HG03025 (cell line): Measurements from ENCODE around the gene OSMR.

Source experiments
- ATAC-seq: cut with Tn5 transposase; IDR thresholded peaks from one replicate; pipeline ENCODE4 v1.9.1; 2021; ENCODE audit warnings: mild to moderate bottlenecking, moderate library complexity; ENCODE audit not compliant: unreplicated experiment, low FRiP score

OSMR gene

DNA sequence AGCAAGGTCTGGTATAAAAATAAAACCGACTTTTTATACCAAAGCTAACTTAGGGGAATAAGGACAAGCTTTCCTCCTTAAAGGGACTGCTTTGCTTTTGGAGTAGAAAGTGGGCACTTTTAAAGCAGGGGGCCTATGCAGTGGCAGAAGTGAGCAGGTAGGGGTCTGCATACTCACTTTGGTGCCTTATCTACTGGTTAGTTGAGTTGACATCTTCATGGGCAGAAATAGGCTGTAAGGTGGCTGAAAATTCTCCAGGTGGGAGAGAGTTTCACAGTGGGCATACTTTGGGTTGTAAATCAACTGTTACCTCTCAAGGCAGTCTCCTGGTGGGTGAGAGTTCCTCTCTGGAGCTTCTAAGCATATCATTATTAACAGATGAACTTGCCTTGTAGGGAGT, 24.8 kb downstream of the OSMR start:
- ATAC-seq = no peak

DNA sequence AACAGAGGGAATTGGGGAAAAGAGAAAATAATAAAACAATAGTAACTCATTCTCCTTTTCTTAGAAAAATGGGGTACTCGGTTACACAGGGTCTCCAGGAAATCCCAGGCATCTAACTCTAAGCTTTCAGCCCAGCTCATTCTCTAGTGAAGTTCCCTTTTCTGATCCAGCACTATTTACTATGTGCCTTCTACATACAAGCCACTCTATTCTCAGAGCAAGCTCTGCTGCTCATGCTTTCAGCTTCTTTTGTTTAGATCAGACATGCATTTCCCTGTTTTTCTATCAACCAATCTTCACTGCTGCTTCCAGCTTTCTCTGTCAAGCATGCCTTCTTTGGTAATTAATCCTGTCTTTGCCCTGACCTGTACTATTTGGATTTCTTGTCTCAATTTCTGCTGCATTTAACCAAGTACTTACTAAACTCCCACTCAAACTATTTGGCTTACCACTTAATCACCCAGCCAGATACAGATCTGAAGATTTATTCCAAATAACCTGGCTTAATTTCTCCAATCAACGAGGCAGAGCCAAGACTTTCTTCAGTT, 25.3 kb downstream of the OSMR start:
- ATAC-seq = no peak

DNA sequence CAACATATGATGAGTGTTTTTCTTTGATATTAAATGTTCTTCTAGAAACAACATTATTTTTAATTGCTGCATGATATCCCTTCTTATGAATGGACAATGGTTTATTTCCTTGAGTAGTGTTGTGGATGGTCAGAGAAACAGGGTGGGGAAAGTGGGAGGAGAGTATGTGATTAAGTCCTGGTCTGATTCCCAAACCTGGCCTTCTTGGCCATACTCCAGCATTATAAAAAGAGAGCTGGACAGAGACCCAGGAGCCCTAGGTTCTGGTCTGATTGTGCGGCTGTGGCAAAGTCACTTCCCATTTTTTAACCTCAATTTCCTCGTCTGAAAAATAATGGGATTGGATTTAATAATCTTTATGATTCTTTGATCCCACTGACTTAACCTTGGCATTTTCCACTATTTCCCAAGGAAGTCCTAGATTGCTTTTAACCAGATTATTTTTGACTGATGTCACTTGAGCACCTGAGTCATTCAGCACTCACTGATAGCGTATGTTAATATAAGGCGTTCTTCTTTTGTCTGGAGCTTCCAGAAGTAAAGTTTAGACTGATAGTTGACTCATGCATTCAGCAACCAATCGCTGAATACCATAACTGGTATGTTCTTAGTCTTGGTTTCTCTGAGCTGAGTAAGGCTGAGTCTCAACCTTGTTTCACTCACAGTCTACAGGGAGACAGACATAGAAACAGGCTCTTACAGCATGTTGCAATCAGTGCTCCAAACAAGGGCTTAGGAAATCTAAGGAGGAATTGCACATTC, 26.2 kb downstream of the OSMR start:
- no peak for ATAC-seq

DNA sequence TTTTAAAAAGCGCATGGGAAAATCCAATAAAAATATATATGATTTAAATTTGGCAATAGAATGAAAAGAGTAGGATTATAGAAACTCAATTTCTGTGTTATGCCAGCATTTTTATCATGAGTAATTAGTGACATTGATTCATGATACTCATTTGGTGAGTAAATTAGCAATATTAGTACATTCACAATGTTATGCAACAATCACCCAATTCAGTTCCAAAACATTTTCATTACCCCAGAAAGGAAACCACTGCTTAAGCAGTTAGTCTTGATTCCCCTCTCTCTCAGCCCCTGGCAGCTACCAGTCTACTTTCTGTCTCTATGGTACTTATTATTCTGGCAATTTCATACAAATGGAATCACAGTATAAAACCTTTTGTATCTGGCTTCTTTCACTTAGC, 27.0 kb downstream of the OSMR start:
- no peak for ATAC-seq

DNA sequence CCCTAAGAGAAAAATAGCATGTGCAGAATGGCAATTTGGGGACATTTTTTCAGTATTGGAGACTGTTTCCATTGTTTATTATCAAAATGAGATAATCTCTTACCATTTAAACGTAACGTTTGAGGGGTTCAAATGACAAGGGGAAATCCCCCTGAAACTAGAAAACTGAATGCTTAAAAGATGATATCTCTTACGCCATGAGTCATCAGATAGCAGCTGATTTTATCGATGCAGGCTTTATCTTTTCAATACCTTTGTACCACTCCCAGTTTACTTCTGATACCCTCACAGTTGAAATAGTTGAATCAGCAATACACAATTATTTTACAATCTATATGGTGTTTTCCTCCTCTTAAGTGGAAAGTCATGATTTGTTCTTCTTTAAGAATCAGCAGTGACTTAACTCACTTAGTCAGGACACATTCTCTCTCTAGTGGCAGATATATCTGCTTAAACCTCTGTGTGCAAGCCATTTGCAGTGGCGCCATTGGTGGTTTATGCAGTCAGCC, 29.2 kb downstream of the OSMR start:
- ATAC-seq = no peak

DNA sequence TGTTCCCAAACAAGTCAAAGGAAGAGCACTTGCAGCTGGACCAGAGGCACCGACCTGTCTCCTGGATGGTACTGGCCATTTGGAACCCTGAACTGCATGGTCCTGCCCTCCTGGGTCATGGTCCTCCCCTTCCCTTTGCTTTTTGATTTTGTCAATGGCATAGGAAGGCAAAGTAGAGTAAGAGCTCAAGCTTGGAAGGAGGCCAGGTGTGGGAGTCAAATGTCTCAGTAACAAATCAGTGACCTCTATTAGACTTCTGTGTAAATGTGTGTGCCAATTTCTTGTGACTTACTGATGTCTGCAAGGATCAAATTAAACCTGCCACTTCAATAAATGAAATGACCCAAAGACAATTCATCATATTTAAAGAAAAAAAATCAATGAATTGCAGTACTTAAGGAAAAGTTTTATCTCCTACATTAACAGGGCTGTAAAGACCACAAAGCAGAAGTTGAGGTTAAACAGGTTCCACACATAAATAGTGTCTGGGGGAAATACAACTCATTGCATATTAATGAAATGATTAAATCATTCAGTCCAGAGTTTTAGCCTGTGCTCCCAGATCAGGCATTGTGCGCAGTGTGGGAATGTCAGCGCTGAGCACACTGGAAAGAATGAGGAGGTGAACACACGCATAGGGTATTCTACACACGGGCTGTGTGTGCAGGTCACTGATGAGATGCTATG, 32.7 kb downstream of the OSMR start:
- no peak for ATAC-seq

DNA sequence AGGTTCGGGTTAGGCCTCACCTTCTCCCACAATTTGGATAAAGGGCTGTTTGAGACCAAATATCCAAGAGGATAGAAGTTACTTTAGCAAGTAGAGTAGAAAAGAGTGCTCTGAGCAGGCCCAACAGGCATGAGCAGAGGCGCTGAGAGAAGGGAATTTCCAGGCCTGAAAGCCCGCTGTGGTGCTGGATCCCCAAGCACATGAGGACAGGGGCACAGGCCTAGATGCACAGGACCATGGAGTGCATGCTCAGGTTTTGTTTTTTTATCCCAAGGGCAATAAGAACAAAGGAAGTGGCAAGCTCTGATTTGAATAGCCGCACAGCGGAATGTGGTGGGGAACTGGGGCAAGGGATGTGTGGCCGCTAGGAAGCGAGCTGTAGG, 33.3 kb downstream of the OSMR start:
- ATAC-seq = no peak

DNA sequence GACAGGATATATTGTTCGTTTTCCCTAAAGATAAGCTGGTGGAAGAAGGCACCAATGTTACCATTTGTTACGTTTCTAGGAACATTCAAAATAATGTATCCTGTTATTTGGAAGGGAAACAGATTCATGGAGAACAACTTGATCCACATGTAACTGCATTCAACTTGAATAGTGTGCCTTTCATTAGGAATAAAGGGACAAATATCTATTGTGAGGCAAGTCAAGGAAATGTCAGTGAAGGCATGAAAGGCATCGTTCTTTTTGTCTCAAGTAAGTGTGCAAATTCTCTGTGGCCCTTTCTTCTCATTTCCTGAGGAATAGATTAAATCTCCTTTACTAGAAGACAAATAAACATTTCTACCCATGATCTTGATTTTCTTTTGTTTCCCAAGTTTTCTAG, 38.0 kb downstream of the OSMR start:
- no peak for ATAC-seq

DNA sequence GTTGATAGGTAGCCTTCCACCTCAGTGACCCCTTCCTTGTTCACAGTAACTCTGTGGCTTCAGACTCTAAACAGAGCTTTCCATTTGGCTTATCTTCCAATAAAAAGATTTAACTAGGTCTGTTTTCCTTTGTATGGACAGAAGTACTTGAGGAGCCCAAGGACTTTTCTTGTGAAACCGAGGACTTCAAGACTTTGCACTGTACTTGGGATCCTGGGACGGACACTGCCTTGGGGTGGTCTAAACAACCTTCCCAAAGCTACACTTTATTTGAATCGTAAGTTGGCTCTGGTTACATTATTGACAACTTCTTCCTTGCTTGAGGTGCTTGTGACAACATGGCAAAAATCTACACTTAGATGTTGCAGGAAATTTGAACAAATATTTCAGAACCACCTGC, 39.4 kb downstream of the OSMR start:
- no peak for ATAC-seq

DNA sequence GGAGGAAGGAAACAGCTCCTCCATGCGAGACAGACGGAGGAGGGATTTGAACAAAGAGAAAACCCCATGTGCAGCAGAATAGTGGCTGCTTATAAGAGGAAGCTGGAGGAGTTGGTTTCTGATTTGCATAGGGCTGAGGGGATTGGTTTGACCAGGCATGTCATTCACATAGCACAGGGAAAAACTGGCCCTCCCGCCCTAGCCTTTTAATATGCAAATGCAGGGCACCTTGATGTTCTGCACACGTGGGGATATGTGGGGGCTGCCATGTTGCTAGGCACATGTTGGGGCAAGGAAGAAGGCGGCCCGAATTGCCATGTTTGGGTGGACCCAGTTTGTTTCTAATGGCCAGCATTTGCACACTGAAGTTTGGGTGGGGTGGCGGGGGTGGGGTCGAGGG, 42.2 kb downstream of the OSMR start:
- ATAC-seq = no peak

DNA sequence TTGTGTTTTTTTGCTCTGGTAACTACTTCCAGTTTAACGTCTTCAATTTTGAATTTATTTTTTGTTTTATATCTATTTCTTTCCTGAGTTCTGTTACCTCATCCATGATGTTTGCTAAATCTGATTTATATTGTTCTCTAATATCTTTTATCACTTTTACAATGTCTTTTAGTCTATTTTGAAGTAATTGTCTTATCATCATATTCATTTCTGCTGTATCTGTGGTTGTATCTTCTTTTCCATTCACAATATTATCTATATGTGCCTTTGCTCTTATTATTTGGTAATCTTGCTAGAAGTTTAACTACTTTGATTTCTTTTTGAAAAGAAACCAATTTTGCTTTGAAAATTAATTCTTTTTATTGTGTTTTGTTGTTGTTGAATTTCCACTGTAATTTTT, 43.6 kb downstream of the OSMR start:
- no peak for ATAC-seq

DNA sequence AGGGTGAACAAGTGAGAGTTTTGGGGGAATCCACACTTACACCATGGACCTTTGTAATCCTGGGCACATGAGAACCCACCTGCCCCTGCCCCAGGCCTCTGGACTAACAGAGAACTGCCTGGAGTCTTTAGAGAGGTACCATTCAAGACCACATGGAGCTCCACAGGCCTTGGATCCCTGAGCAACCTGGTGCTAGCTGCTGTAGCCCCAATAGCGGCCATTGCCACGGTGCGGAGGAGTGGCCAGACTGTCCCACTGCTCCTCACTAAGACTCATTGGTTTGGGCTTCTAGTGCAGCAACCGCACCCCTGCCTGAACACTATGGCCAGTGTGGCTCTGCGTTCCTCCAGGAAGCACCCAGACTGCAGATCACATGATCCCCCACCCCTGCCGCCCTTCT, 45.8 kb downstream of the OSMR start:
- no peak for ATAC-seq

DNA sequence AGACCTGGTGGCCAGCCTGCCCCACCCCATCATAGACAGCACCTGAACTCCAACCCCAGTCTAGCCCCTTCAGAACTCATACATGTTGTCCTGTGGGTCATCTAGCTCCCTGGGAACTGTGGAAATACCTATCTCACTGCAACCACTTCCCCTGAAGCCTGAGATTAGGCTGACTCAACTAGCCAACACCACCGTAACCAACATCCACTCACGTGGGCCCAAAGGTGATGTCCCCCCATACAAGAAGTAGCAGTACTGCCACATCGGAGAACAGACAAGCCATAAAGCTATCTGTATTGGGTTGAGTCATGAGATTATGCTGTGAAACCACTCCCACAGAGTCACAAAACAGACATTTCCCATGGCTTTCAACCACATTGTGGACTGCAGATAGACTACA, 46.6 kb downstream of the OSMR start:
- ATAC-seq = no peak

DNA sequence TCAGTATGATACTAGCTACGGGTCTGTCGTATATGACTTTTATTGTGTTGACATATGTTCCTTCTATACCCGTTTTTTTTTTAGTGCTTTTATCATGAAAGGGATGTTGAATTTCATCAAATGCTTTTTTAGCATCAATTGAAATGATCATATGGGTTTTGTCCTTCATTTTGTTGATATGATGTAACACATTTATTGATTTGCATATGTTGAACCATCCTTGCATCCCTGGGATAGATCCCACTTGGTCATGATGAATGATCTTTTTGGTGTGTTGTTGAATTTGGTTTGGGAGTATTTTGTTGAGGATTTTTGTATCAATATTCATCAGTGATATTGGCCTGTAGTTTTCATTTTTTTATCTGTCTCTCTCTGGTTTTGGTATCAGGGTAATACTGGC, 50.9 kb downstream of the OSMR start:
- no peak for ATAC-seq

DNA sequence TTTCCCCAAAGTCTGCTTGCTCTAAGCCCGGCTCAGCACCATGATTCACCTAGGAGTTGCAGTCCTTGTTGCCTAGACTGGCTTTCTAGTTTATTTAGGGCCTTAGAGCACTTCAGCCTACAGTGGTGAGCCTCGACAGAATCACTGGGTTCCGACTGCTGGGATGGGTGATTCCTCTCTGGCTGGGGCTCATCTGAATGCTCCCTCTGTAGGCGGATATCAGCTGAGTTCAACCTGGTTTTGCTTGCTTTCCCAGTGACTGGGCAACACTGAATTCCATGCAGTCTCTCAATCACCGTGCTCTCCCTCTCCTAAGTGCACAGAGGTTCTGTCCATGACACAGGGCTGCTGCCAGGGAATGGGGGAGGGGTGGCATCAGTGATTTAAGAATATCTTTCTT, 54.1 kb downstream of the OSMR start:
- no peak for ATAC-seq

DNA sequence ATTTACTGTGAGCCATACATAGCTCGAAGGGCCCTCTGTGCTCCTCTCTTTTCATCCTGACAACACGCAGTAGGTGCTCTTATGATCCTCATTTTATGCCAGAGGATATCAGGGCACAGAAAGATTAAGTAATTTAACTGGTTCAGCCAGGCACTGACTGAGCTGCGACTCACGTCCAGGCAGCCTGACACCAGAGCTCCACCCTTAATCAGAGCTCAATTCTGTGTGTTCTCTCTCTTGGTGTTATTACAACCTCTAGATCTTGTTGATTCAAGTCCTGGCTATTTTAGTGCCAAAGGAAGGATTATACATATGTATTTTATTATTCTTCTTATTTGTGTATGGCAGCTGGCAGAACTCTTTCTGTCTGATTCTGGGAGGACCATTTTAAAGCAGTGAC, 59.7 kb downstream of the OSMR start:
- ATAC-seq = no peak

DNA sequence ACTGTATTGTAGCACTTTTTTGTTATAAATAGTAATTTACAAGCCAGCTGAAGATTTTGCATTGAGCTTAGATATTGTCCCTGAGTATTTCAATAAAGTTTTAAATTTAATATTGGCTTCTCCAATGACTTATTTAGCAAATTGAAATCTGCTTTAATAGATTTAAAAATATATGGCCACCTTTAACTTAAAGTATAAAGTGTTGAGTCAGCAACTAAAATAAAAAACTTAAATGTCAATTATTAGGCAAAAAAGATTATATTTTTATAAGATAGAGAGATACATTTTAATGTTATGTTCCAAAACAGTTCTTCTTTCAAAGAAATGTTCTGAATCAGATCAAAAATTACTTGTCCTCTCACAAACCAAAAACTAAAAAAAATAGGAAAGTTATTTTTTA, 60.7 kb downstream of the OSMR start:
- no peak for ATAC-seq

DNA sequence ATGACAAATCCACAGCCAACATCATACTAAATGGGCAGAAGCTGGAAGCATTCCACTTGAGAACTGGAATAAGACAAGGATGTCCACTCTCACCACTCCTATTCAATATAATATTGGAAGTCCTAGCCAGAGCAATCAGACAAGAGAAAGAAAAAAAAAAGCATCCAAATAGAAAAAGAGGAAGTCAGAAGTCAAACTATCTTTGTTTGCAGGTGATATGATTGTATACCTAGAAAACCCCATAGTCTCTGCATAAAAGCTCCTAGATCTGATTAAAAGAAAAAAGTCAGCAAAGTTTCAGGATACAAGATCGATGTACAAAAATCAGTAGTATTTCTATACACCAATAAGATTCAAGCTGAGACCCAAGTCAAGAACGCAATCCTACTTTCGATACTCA, 66.1 kb downstream of the OSMR start:
- ATAC-seq = no peak

DNA sequence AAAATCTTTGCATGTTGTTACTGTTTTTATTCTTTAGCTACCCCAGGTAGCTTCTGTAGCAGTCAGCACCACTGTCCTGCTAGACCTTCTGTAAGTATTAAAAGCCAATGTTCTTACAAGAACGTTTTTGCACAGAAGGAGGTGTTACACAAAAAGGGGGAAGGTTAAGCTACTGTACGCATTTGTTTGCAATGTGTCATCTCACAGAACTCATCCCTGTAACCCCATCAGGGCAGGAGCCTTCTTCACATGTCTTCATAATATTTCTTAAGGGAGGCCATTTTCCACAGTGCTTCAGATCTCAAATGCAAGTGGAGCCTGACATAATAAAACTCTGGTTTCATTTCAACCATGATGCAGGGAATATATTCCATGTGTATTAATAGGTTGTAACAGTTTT, 67.9 kb downstream of the OSMR start:
- no peak for ATAC-seq

DNA sequence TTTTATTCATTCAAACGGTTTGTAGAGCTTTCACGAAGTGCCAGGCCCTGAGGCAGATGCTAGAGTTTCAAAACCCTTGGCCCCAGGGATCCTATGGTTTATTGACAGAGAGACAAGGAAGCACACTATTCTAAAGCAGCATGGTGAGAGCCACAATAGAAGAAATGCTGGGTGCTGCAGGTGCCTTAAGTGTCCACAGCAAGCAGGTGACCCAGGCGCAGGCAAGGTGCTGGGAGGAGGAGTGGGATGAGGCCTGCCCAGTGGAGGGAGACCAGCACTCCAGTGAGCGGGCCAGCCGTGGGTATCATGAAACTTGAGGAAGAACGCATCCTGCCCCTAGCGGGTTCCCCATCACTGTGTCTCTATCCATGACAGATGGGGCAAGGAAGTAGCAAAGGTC, 71.0 kb downstream of the OSMR start:
- no peak for ATAC-seq

DNA sequence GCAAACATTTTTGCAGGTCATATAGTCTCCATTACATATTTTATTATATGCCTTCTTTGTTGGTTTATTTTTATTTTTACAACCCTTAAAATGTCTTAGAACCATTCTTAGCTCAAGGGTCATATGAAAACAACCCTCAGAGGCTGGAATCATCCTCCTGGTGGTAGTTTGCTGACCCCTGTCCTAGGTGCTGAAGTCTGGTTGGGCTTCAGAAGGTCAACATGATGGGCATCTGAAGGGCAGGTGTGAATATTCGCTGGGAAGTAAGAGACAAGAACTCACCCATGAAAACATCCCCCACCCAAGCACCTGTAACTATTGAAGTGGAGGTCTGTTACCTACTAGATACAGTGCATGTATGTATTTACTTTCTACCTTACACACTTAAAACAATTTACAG, 75.4 kb downstream of the OSMR start:
- no peak for ATAC-seq

DNA sequence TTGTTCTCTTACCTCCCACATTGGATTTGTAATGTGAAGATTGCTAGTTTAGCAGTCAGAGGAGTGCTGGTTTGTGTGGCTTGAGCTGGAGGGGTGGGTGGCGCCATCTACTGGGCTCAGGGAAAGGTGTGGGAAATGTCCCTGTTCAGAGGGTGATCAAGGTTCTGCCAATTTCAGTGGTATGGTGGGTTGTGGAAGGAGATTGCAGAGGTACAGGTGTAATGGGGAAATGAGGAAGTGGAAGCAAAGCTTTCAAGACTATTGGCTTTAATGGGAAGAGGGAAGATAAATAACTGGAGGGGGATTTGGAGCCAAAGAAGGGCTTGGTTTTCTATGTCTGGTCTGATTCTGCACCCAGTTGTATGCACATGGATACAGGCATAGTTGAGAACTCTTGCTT, 76.4 kb downstream of the OSMR start:
- no peak for ATAC-seq
